ENCODE data around the gene ADH1B. TPM values are rescaled to one million over a fixed set of nuclear protein-coding genes. Genes with fewer than 3 reads are reported as not detected.

Gene ADH1B
- total RNA-seq, 1 experiment from 2014 or later: not detected

- Mint-ChIP-seq H3K27ac (ENCODE audit: unreplicated experiment) (no peak overlapping the region), H3K4me3 (ENCODE audit: low read depth, unreplicated experiment) (no peak overlapping the region), H3K4me1 (ENCODE audit: low read depth, unreplicated experiment) (no peaks in the 10 kb centered on the region), H3K9me3 (ENCODE audit: low read depth, unreplicated experiment) (peaks cover 2% of the 10 kb centered on the region), H3K36me3 (ENCODE audit: insufficient read depth, unreplicated experiment) (no peaks in the 10 kb centered on the region), H3K27me3 (ENCODE audit: unreplicated experiment) (no peaks in the 10 kb centered on the region)
- peak; percentile 45 for DNase-seq
- CTCF ChIA-PET: no interaction called here
- BruUV-seq (replicated peaks): no TSS peak
- no peak for TF ChIP-seq CTCF (IDR thresholded peaks at IDR 0.05; ENCODE audit: unreplicated experiment)
- intact Hi-C loops (cut with micrococcal nuclease; ENCODE audit: unreplicated experiment): no loop called here
Measured at GRCh38 chr4:99300934-99301333, 20.3 kb downstream of the ADH1B start.

GRCh38 chr4:99293357-99293756 lies 27.8 kb downstream of the ADH1B start:
- no TSS peak for BruUV-seq (replicated peaks)

GRCh38 chr4:99290848-99291786 lies 30.1 kb downstream of the ADH1B start, which contains the start of gene ADH1A:
Gene ADH1A (minus strand): TSS chr4:99290985. CDS start chr4:99290914, 71 bp downstream.
- no peak within 1 kb of the TSS for H3K4me3 Mint-ChIP-seq (ENCODE audit: low read depth, unreplicated experiment)
- no peak within 1 kb of the TSS for H3K27ac Mint-ChIP-seq (ENCODE audit: unreplicated experiment)
- TF ChIP-seq CTCF (IDR thresholded peaks at IDR 0.05; ENCODE audit: unreplicated experiment): no peak
- H3K36me3 Mint-ChIP-seq (ENCODE audit: insufficient read depth, unreplicated experiment): no peaks in the 10 kb centered on the region
- intact Hi-C loops (cut with micrococcal nuclease; ENCODE audit: unreplicated experiment): no loop called here
- H3K27me3 Mint-ChIP-seq (ENCODE audit: unreplicated experiment): no peaks in the 10 kb centered on the region
- H3K4me1 Mint-ChIP-seq (ENCODE audit: low read depth, unreplicated experiment): peaks cover 9% of the 10 kb centered on the region
- CTCF ChIA-PET: no interaction called here
- no peak for DNase-seq
- H3K9me3 Mint-ChIP-seq (ENCODE audit: low read depth, unreplicated experiment): peaks cover under 1% of the 10 kb centered on the region
- no TSS peak for BruUV-seq (replicated peaks)

More at GRCh38 chr4:99293357-99293756, 27.8 kb downstream of the ADH1B start:
- intact Hi-C loops (cut with micrococcal nuclease; ENCODE audit: unreplicated experiment): no loop called here
- CTCF ChIA-PET: no interaction called here
- DNase-seq: no peak
- Mint-ChIP-seq H3K9me3 (ENCODE audit: low read depth, unreplicated experiment) (peaks cover 2% of the 10 kb centered on the region), H3K27ac (ENCODE audit: unreplicated experiment) (no peak overlapping the region), H3K4me1 (ENCODE audit: low read depth, unreplicated experiment) (peaks cover 9% of the 10 kb centered on the region), H3K27me3 (ENCODE audit: unreplicated experiment) (no peaks in the 10 kb centered on the region), H3K4me3 (ENCODE audit: low read depth, unreplicated experiment) (no peak overlapping the region), H3K36me3 (ENCODE audit: insufficient read depth, unreplicated experiment) (no peaks in the 10 kb centered on the region)
- no peak for TF ChIP-seq CTCF (IDR thresholded peaks at IDR 0.05; ENCODE audit: unreplicated experiment)

GRCh38 chr4:99285387-99285786 lies 35.8 kb downstream of the ADH1B start:
- TF ChIP-seq CTCF (IDR thresholded peaks at IDR 0.05; ENCODE audit: unreplicated experiment): no peak
- no TSS peak for BruUV-seq (replicated peaks)
- no peaks in the 10 kb centered on the region for H3K27me3 Mint-ChIP-seq (ENCODE audit: unreplicated experiment)
- no peaks in the 10 kb centered on the region for H3K4me1 Mint-ChIP-seq (ENCODE audit: low read depth, unreplicated experiment)
- no peaks in the 10 kb centered on the region for H3K36me3 Mint-ChIP-seq (ENCODE audit: insufficient read depth, unreplicated experiment)
- no peaks in the 10 kb centered on the region for H3K9me3 Mint-ChIP-seq (ENCODE audit: low read depth, unreplicated experiment)
- DNase-seq: no peak
- no peak overlapping the region for H3K4me3 Mint-ChIP-seq (ENCODE audit: low read depth, unreplicated experiment)
- intact Hi-C loops (cut with micrococcal nuclease; ENCODE audit: unreplicated experiment): no loop called here
- no peak overlapping the region for H3K27ac Mint-ChIP-seq (ENCODE audit: unreplicated experiment)
- CTCF ChIA-PET: no interaction called here
